ENCODE data around the gene NOX5.

DNA sequence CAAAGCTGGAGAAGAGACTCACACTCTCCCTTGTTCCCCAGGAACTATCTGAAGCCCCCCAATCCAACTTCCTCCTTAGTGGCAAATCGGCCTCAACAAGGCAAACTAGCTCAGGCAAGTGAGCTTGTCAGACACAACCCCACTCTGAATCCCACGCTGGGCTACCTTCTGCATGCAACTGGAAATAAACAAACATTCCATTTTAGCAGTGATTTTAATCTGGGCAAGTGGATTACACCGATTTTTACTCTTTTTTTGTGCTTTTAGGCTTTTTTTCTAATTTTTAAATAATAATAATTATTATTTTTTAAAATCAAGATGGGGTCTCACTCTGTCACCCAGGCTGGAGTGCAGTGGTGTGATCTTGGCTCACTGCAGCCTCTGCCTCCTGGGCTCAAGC, 2.9 kb upstream of the NOX5 start:
- TF ChIP-seq EZH2 (IDR thresholded peaks at IDR 0.05; ENCODE audit: insufficient read depth, poor library complexity, severe bottlenecking), result no peak
- no peak for TF ChIP-seq EZH2phosphoT487 (IDR thresholded peaks at IDR 0.05; ENCODE audit: insufficient read depth, low read depth)

Measured in GM23248 (cell line).